ENCODE measurements around the gene DUSP19. TPM values are rescaled to one million over a fixed set of nuclear protein-coding genes. Genes with fewer than 3 reads are reported as not detected.

The DUSP19 gene
- total RNA-seq, 1 donor from 2014 or later = 1.7 TPM

- TF ChIP-seq, protein P1, sequence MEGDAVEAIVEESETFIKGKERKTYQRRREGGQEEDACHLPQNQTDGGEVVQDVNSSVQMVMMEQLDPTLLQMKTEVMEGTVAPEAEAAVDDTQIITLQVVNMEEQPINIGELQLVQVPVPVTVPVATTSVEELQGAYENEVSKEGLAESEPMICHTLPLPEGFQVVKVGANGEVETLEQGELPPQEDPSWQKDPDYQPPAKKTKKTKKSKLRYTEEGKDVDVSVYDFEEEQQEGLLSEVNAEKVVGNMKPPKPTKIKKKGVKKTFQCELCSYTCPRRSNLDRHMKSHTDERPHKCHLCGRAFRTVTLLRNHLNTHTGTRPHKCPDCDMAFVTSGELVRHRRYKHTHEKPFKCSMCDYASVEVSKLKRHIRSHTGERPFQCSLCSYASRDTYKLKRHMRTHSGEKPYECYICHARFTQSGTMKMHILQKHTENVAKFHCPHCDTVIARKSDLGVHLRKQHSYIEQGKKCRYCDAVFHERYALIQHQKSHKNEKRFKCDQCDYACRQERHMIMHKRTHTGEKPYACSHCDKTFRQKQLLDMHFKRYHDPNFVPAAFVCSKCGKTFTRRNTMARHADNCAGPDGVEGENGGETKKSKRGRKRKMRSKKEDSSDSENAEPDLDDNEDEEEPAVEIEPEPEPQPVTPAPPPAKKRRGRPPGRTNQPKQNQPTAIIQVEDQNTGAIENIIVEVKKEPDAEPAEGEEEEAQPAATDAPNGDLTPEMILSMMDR (IDR thresholded peaks at IDR 0.05) = no peak
- TF ChIP-seq POLR2AphosphoS5 (IDR thresholded peaks at IDR 0.05; ENCODE audit: insufficient read depth in 1 of 2, low read depth in 1 of 2) (no peak), POLR2A (IDR thresholded peaks at IDR 0.05) (no peak)
- H3K9me3 ChIP-seq = no peaks in the 10 kb centered on the region
- H3K27me3 ChIP-seq = no peaks in the 10 kb centered on the region
- peaks cover 0 to 4% of the 10 kb centered on the region in 2 donors for H3K36me3 ChIP-seq
- H3K4me1 ChIP-seq = no peaks in the 10 kb centered on the region
- DNase-seq (ENCODE audit: extremely low spot score in 2 of 2) = no peak
- no peak overlapping the region for H3K4me3 ChIP-seq
- no peak overlapping the region for H3K27ac ChIP-seq
- intact Hi-C loops (cut with DNase I) = no loop called here
Measured at GRCh38 chr2:183149489-183149888, 70.9 kb downstream of the DUSP19 start.

Small RNA genes lying within 50 kb of the gene (small RNA-seq; reads per million reads assigned to genes)
- not detected for gene RF00599

Other genes starting within 250 kb of the DUSP19 start
- gene FRZB, start 212.1 kb upstream of the DUSP19 start, total RNA-seq = 3.9 TPM
- 135 TPM for gene NCKAP1, start 40.3 kb upstream of the DUSP19 start, total RNA-seq
- gene NUP35, start 45.7 kb downstream of the DUSP19 start, total RNA-seq = 18.4 TPM